ENCODE results near the gene COPS3. TPM values are rescaled to one million over a fixed set of nuclear protein-coding genes. Genes with fewer than 3 reads are reported as not detected.

COPS3 gene
- total and polyA plus RNA-seq, 2 experiments from 2014 or later, result 108 to 121 TPM

DNA sequence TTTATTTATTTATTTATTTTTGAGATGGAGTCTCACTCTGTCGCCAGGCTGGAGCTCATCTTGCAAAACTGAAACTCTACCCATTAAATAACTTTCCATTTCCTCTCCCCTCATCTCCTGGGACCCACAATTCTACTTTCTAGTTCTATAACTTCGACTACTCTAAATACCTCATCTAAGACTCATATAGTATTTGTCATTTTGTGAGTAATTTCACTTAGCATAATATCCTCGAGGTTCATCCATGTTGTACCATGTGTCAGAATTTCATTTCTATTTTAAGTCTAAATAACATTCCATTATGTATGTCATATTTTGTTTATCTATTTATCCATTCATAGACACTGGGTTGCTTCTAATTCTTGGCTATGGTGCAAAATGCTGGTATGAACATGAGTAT is 17.1 kb upstream of the COPS3 start (continued):
- TF ChIP-seq, protein P1, sequence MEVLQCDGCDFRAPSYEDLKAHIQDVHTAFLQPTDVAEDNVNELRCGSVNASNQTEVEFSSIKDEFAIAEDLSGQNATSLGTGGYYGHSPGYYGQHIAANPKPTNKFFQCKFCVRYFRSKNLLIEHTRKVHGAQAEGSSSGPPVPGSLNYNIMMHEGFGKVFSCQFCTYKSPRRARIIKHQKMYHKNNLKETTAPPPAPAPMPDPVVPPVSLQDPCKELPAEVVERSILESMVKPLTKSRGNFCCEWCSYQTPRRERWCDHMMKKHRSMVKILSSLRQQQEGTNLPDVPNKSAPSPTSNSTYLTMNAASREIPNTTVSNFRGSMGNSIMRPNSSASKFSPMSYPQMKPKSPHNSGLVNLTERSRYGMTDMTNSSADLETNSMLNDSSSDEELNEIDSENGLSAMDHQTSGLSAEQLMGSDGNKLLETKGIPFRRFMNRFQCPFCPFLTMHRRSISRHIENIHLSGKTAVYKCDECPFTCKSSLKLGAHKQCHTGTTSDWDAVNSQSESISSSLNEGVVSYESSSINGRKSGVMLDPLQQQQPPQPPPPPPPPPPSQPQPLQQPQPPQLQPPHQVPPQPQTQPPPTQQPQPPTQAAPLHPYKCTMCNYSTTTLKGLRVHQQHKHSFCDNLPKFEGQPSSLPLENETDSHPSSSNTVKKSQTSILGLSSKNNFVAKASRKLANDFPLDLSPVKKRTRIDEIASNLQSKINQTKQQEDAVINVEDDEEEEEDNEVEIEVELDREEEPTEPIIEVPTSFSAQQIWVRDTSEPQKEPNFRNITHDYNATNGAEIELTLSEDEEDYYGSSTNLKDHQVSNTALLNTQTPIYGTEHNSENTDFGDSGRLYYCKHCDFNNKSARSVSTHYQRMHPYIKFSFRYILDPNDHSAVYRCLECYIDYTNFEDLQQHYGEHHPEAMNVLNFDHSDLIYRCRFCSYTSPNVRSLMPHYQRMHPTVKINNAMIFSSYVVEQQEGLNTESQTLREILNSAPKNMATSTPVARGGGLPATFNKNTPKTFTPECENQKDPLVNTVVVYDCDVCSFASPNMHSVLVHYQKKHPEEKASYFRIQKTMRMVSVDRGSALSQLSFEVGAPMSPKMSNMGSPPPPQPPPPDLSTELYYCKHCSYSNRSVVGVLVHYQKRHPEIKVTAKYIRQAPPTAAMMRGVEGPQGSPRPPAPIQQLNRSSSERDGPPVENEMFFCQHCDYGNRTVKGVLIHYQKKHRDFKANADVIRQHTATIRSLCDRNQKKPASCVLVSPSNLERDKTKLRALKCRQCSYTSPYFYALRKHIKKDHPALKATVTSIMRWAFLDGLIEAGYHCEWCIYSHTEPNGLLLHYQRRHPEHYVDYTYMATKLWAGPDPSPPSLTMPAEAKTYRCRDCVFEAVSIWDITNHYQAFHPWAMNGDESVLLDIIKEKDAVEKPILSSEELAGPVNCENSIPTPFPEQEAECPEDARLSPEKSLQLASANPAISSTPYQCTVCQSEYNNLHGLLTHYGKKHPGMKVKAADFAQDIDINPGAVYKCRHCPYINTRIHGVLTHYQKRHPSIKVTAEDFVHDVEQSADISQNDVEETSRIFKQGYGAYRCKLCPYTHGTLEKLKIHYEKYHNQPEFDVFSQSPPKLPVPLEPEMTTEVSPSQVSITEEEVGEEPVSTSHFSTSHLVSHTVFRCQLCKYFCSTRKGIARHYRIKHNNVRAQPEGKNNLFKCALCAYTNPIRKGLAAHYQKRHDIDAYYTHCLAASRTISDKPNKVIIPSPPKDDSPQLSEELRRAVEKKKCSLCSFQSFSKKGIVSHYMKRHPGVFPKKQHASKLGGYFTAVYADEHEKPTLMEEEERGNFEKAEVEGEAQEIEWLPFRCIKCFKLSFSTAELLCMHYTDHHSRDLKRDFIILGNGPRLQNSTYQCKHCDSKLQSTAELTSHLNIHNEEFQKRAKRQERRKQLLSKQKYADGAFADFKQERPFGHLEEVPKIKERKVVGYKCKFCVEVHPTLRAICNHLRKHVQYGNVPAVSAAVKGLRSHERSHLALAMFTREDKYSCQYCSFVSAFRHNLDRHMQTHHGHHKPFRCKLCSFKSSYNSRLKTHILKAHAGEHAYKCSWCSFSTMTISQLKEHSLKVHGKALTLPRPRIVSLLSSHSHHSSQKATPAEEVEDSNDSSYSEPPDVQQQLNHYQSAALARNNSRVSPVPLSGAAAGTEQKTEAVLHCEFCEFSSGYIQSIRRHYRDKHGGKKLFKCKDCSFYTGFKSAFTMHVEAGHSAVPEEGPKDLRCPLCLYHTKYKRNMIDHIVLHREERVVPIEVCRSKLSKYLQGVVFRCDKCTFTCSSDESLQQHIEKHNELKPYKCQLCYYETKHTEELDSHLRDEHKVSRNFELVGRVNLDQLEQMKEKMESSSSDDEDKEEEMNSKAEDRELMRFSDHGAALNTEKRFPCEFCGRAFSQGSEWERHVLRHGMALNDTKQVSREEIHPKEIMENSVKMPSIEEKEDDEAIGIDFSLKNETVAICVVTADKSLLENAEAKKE (CRISPR knock-in tag; IDR thresholded peaks at IDR 0.05), result no peak
- TF ChIP-seq EZH2phosphoT487 (IDR thresholded peaks at IDR 0.05; ENCODE audit: unreplicated experiment), result no peak

DNA sequence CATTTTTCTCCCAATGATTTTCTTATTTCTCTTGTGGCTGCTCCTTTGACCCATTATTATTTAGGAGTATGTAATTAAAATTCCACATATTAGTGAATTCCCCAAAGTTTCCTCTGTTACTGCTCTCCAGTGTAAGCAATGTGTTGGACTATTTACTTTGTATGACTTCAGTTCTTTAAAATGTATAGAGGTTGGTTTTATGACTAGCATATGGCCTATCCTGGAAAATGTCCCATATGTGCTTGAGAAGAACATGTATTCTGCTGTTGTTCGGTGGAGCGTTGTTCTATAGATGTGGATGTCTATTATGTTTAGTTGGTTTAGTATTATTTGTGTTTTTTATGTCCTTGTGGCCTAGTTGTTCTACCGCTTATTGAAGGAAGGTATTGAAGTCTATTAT is 16.2 kb upstream of the COPS3 start:
- Mint-ChIP-seq H3K4me1 (peaks cover 4% of the 10 kb centered on the region), H3K4me3 (no peak overlapping the region), H3K36me3 (ENCODE audit: low read depth) (no peaks in the 10 kb centered on the region), H3K9me3 (no peaks in the 10 kb centered on the region; the same call in 2 of the 3 replicates), H3K27me3 (ENCODE audit: insufficient read depth, low read depth, poor library complexity) (no peaks in the 10 kb centered on the region), H3K27ac (no peak overlapping the region)
- Histone ChIP-seq H3K9me2 (ENCODE audit: insufficient read depth) (no peaks in the 10 kb centered on the region), H3K4me3 (no peak overlapping the region), H3K27ac (ENCODE audit: low read depth) (no peak overlapping the region), H3K79me2 (replicated peaks; ENCODE audit: insufficient read depth) (no peaks in the 10 kb centered on the region), H3K36me3 (ENCODE audit: insufficient read depth) (no peaks in the 10 kb centered on the region), H3K27me3 (ENCODE audit: insufficient read depth) (no peaks in the 10 kb centered on the region), H3K4me1 (ENCODE audit: insufficient read depth) (peaks cover 19% of the 10 kb centered on the region), H3F3A (replicated peaks; ENCODE audit: low read depth) (peaks cover 9% of the 10 kb centered on the region), H2AFZ (no peak overlapping the region), H4K20me1 (replicated peaks; ENCODE audit: insufficient read depth) (no peaks in the 10 kb centered on the region), H3K4me2 (no peak overlapping the region)
- TF ChIP-seq, protein P2, sequence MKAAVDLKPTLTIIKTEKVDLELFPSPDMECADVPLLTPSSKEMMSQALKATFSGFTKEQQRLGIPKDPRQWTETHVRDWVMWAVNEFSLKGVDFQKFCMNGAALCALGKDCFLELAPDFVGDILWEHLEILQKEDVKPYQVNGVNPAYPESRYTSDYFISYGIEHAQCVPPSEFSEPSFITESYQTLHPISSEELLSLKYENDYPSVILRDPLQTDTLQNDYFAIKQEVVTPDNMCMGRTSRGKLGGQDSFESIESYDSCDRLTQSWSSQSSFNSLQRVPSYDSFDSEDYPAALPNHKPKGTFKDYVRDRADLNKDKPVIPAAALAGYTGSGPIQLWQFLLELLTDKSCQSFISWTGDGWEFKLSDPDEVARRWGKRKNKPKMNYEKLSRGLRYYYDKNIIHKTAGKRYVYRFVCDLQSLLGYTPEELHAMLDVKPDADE (IDR thresholded peaks at IDR 0.05), result no peak
- no peak for TF ChIP-seq ZNF331 (CRISPR knock-in tag; IDR thresholded peaks at IDR 0.05; ENCODE audit: low read depth)
- TF ChIP-seq EZH2 (IDR thresholded peaks at IDR 0.05; ENCODE audit: low read depth, unreplicated experiment), result no peak
- no peak for TF ChIP-seq STAT1 (IDR thresholded peaks at IDR 0.05; ENCODE audit: unreplicated experiment)
- no peak for TF ChIP-seq NANOG (IDR thresholded peaks at IDR 0.05; ENCODE audit: borderline replicate concordance)
- no peak for TF ChIP-seq POLR2AphosphoS5 (IDR thresholded peaks at IDR 0.05; ENCODE audit: low read depth)
- TF ChIP-seq CREB1 (CRISPR knock-in tag; IDR thresholded peaks at IDR 0.05; ENCODE audit: low read depth), result no peak
- TF ChIP-seq, protein P3, sequence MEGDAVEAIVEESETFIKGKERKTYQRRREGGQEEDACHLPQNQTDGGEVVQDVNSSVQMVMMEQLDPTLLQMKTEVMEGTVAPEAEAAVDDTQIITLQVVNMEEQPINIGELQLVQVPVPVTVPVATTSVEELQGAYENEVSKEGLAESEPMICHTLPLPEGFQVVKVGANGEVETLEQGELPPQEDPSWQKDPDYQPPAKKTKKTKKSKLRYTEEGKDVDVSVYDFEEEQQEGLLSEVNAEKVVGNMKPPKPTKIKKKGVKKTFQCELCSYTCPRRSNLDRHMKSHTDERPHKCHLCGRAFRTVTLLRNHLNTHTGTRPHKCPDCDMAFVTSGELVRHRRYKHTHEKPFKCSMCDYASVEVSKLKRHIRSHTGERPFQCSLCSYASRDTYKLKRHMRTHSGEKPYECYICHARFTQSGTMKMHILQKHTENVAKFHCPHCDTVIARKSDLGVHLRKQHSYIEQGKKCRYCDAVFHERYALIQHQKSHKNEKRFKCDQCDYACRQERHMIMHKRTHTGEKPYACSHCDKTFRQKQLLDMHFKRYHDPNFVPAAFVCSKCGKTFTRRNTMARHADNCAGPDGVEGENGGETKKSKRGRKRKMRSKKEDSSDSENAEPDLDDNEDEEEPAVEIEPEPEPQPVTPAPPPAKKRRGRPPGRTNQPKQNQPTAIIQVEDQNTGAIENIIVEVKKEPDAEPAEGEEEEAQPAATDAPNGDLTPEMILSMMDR (conservative IDR thresholded peaks at IDR 0.05; ENCODE audit: low read depth in 2 of 2), result no peak
- no peak for DNase-seq (ENCODE audit: low spot score)
- no peak for ATAC-seq
